DND-41 (cell line): ENCODE measurements around the gene SEL1L.

Experiments
- ATAC-seq: fragments of 200-7000 bp; cut with Tn5 transposase; 3 replicates; pipeline ENCODE4 v1.9.1; 2021; ENCODE audit warnings: low read depth; ENCODE audit not compliant: insufficient read depth
- DNase-seq: peaks from one replicate; pipeline ENCODE4 v3.0.0-alpha.2; 2020
- H2AFZ ChIP-seq: 2 replicates; pipeline ENCODE4 v1.6.0; 2012; ENCODE audit warnings: low read depth, low read length
- H3K27ac ChIP-seq: 2 replicates; pipeline ENCODE4 v1.5.1; 2012; ENCODE audit warnings: low read length, inconsistent platforms
- H3K27me3 ChIP-seq: fragments of 200-600 bp; sonication (generic); 2 replicates; pipeline ENCODE4 v1.6.0; 2012; ENCODE audit warnings: low read length, mild to moderate bottlenecking, inconsistent platforms; ENCODE audit not compliant: insufficient read depth, poor library complexity
- H3K36me3 ChIP-seq: 2 replicates; pipeline ENCODE4 v1.5.1; 2012; ENCODE audit warnings: low read length, inconsistent platforms; ENCODE audit not compliant: insufficient read depth
- H3K4me1 ChIP-seq: 2 replicates; pipeline ENCODE4 v1.5.1; 2012; ENCODE audit warnings: mild to moderate bottlenecking, low read length; ENCODE audit not compliant: insufficient read depth
- H3K4me2 ChIP-seq: 2 replicates; pipeline ENCODE4 v1.6.0; 2012; ENCODE audit warnings: mild to moderate bottlenecking, moderate library complexity, low read length, inconsistent platforms; ENCODE audit not compliant: insufficient read depth
- H3K4me3 ChIP-seq, 2 experiments: fragments of 200-600 bp in 1 of 2; shearing (Covaris generic) in 1 of 2; 2 replicates each; pipeline ENCODE4 v1.5.1; 2012 to 2016; ENCODE audit warnings: inconsistent platforms in 2 of 2, low read length in 2 of 2, mild to moderate bottlenecking in 2 of 2, low read depth in 1 of 2, moderate library complexity in 1 of 2
- H3K79me2 ChIP-seq: 2 replicates; pipeline ENCODE4 v1.6.0; 2012; ENCODE audit warnings: low read length, inconsistent platforms; ENCODE audit not compliant: insufficient read depth
- H3K9ac ChIP-seq: 2 replicates; pipeline ENCODE4 v1.6.0; 2012; ENCODE audit warnings: low read depth, mild to moderate bottlenecking, inconsistent platforms, low read length, moderate library complexity
- H3K9me3 ChIP-seq: 2 replicates; pipeline ENCODE4 v1.5.1; 2012; ENCODE audit warnings: low read length, moderate library complexity, mild to moderate bottlenecking, inconsistent platforms; ENCODE audit not compliant: insufficient read depth, severe bottlenecking
- H4K20me1 ChIP-seq: 2 replicates; pipeline ENCODE4 v1.6.0; 2012; ENCODE audit warnings: low read length; ENCODE audit not compliant: insufficient read depth
- CTCF ChIP-seq: IDR thresholded peaks from 2 replicates; pipeline ENCODE4 v1.5.1; 2012; ENCODE audit warnings: borderline replicate concordance, low read length, moderate library complexity, mild to moderate bottlenecking; ENCODE audit not compliant: poor library complexity, severe bottlenecking; ENCODE audit errors: extremely low read depth
- EZH2 ChIP-seq: IDR thresholded peaks from 3 replicates; pipeline ENCODE4 v1.6.1; 2012; ENCODE audit warnings: borderline replicate concordance, low read depth, mild to moderate bottlenecking, moderate library complexity, low read length, inconsistent platforms; ENCODE audit not compliant: severe bottlenecking

SEL1L gene

GRCh38 chr14:81455390-81455789, 78.3 kb downstream of the SEL1L start:
- Histone ChIP-seq H4K20me1 (no peaks in the 10 kb centered on the region), H3K4me3 (no peak overlapping the region), H3K9me3 (no peaks in the 10 kb centered on the region), H3K27ac (no peak overlapping the region), H2AFZ (no peak overlapping the region), H3K36me3 (no peaks in the 10 kb centered on the region), H3K27me3 (no peaks in the 10 kb centered on the region), H3K9ac (no peak overlapping the region), H3K79me2 (no peaks in the 10 kb centered on the region), H3K4me1 (peaks cover 4% of the 10 kb centered on the region), H3K4me2 (no peak overlapping the region)
- no peak for TF ChIP-seq CTCF
- TF ChIP-seq EZH2: no peak
- DNase-seq (no peak), ATAC-seq (no peak)

GRCh38 chr14:81454572-81455218, 79.0 kb downstream of the SEL1L start:
- H2AFZ ChIP-seq: no peak overlapping the region

GRCh38 chr14:81453166-81453766, 80.4 kb downstream of the SEL1L start:
- Histone ChIP-seq H3K4me2 (peak overlapping the region; percentile 40), H3K27me3 (peaks cover 10% of the 10 kb centered on the region), H3K4me1 (peaks cover 4% of the 10 kb centered on the region), H3K27ac (no peak overlapping the region), H3K79me2 (no peaks in the 10 kb centered on the region), H3K9me3 (no peaks in the 10 kb centered on the region), H3K9ac (no peak overlapping the region), H3K36me3 (no peaks in the 10 kb centered on the region), H4K20me1 (no peaks in the 10 kb centered on the region), H2AFZ (peak overlapping the region; percentile 79), H3K4me3 (no peak overlapping the region)
- ATAC-seq (peak; percentile 81), DNase-seq (peak; percentile 63)
- TF ChIP-seq EZH2: no peak
- TF ChIP-seq CTCF: peak; percentile 89

More at GRCh38 chr14:81454572-81455218, 79.0 kb downstream of the SEL1L start:
- Histone ChIP-seq H3K79me2 (no peaks in the 10 kb centered on the region), H3K4me3 (no peak overlapping the region), H3K9ac (no peak overlapping the region), H3K4me2 (no peak overlapping the region), H3K27me3 (peaks cover under 1% of the 10 kb centered on the region), H3K36me3 (no peaks in the 10 kb centered on the region), H3K9me3 (no peaks in the 10 kb centered on the region), H3K27ac (no peak overlapping the region), H4K20me1 (no peaks in the 10 kb centered on the region), H3K4me1 (peaks cover 4% of the 10 kb centered on the region)
- DNase-seq: no peak
- ATAC-seq: no peak
- TF ChIP-seq CTCF: no peak
- TF ChIP-seq EZH2: no peak
